HepG2 (cell line): ENCODE data around the gene MRPL2. TPM values are rescaled to one million over a fixed set of nuclear protein-coding genes. Genes with fewer than 3 reads are reported as not detected.

Experiments used
- ATAC-seq: fragments of 200-7000 bp; cut with Tn5 transposase; 3 replicates; pipeline ENCODE4 v1.9.1; 2020; ENCODE audit warnings: mild to moderate bottlenecking, moderate library complexity
- BruUV-seq: library from RNA; stranded (reverse); fragments of 400-500 nt; replicated peaks from 2 replicates; lab custom pipeline; 2021; lab: Mats Ljungman, UMichigan
- CTCF ChIA-PET: fragments of 300-600 bp; formaldehyde crosslinking; extraction: SDS; loops from one replicate; lab custom pipeline; 2021; ENCODE audit warnings: low total read pairs, inconsistent platforms, low intra/inter-chr PET ratio; lab: Yijun Ruan, JAX
- POLR2A ChIA-PET: fragments of 350-600 bp; sonication (Branson Sonifier 250); formaldehyde crosslinking; loops from one replicate; lab custom pipeline; 2020; ENCODE audit warnings: antibody characterized with exemption, inconsistent platforms; lab: Yijun Ruan, JAX
- DNase-seq: peaks from one replicate; pipeline ENCODE4 v3.0.0-alpha.2; 2015; ENCODE audit warnings: low spot score
- FAIRE-seq: peaks from 3 replicates; lab custom pipeline; 2011; peaks lifted over from hg19 to GRCh38; lab: Jason Lieb, UNC
- H2AFZ ChIP-seq: one replicate; pipeline ENCODE4 v1.6.1; 2011; ENCODE audit warnings: low read length, inconsistent platforms
- H3K27ac ChIP-seq: fragments of 300-600 bp; 3 replicates; pipeline ENCODE4 v1.8.0; 2011; ENCODE audit warnings: mixed run types, mild to moderate bottlenecking, mixed read lengths, low read length, inconsistent platforms; ENCODE audit not compliant: insufficient read depth; ENCODE audit errors: extremely low read length
- H3K27me3 ChIP-seq, 2 experiments: fragments of 200-600 bp in 1 of 2; 2 replicates in 1 of 2; 3 replicates in 1 of 2; pipeline versions ENCODE4 v1.6.0 to v1.8.0; 2011; ENCODE audit warnings: low read length in 2 of 2, mild to moderate bottlenecking in 2 of 2, moderate library complexity in 2 of 2, inconsistent platforms in 1 of 2; ENCODE audit not compliant: insufficient read depth in 2 of 2, control insufficient read depth in 1 of 2
- H3K36me3 ChIP-seq, 2 experiments: fragments of 200-600 bp in 1 of 2; replicated peaks in 1 of 2; 2 replicates in 1 of 2; 3 replicates in 1 of 2; pipeline versions ENCODE4 v1.5.1 to v1.8.0; 2011; ENCODE audit warnings: low read length in 2 of 2, inconsistent platforms in 1 of 2; ENCODE audit not compliant: insufficient read depth in 2 of 2, control insufficient read depth in 1 of 2
- H3K4me1 ChIP-seq: 2 replicates; pipeline ENCODE4 v1.5.1; 2012; ENCODE audit warnings: low read length, inconsistent platforms; ENCODE audit not compliant: insufficient read depth
- H3K4me2 ChIP-seq: 2 replicates; pipeline ENCODE4 v1.6.0; 2011; ENCODE audit warnings: low read depth, low read length, inconsistent platforms
- H3K4me3 ChIP-seq, 3 experiments: fragments of 200-600 bp in 1 of 3; sonication (generic), shearing (Covaris generic) in 1 of 3; replicated peaks in 1 of 3; 2 replicates each; pipeline ENCODE4 v1.5.1; 2011 to 2016; ENCODE audit warnings: low read length in 3 of 3, inconsistent platforms in 2 of 3, low read depth in 2 of 3, mild to moderate bottlenecking in 2 of 3, control low read depth in 1 of 3, mixed read lengths in 1 of 3; ENCODE audit not compliant: insufficient read depth in 1 of 3
- H3K79me2 ChIP-seq: one replicate; pipeline ENCODE4 v1.6.1; 2011; ENCODE audit warnings: low read length, inconsistent platforms; ENCODE audit not compliant: insufficient read depth
- H3K9ac ChIP-seq: 2 replicates; pipeline ENCODE4 v1.6.0; 2011; ENCODE audit warnings: mild to moderate bottlenecking, low read depth, low read length, inconsistent platforms; ENCODE audit not compliant: insufficient read depth
- H3K9me3 ChIP-seq: 2 replicates; pipeline ENCODE4 v1.5.1; 2012; ENCODE audit warnings: mild to moderate bottlenecking, low read length
- H4K20me1 ChIP-seq: 2 replicates; pipeline ENCODE4 v1.6.0; 2011; ENCODE audit warnings: inconsistent platforms, mild to moderate bottlenecking, low read length, moderate library complexity; ENCODE audit not compliant: insufficient read depth
- GABPA ChIP-seq, 2 experiments: IDR thresholded peaks; 2 replicates each; pipeline ENCODE4 v1.6.1; 2011 to 2016; ENCODE audit warnings: low read depth in 2 of 2, low read length in 1 of 2, missing biosample characterization in 1 of 2, missing genetic modification characterization in 1 of 2
- GATAD2A ChIP-seq: IDR thresholded peaks from 2 replicates; pipeline ENCODE4 v1.6.1; 2016
- GTF3A ChIP-seq: sonication (generic); formaldehyde crosslinking; conservative IDR thresholded peaks from 2 replicates; pipeline ENCODE4 v1.4.0; 2020; ENCODE audit warnings: mild to moderate bottlenecking, missing genetic modification reagents
- HOXA3 ChIP-seq: sonication (generic); formaldehyde crosslinking; IDR thresholded peaks from 2 replicates; pipeline ENCODE4 v1.5.0; 2020; ENCODE audit warnings: missing genetic modification reagents
- MEIS2 ChIP-seq: sonication (generic); formaldehyde crosslinking; IDR thresholded peaks from 2 replicates; pipeline ENCODE4 v1.9.0; 2021; ENCODE audit warnings: mild to moderate bottlenecking, missing genetic modification reagents
- RARA ChIP-seq: IDR thresholded peaks from 2 replicates; pipeline ENCODE4 v1.6.1; 2016; ENCODE audit warnings: missing genetic modification reagents, missing compliant biosample characterization
- RBFOX2 ChIP-seq: fragments of 200-400 bp; formaldehyde crosslinking; IDR thresholded peaks from 2 replicates; pipeline ENCODE4 v1.6.1; 2017; ENCODE audit warnings: low read depth, mild to moderate bottlenecking, low read length
- RXRB ChIP-seq: IDR thresholded peaks from 2 replicates; pipeline ENCODE4 v1.6.1; 2016; ENCODE audit warnings: borderline replicate concordance, missing genetic modification reagents, missing compliant biosample characterization
- YEATS2 ChIP-seq: sonication (generic); formaldehyde crosslinking; IDR thresholded peaks from 2 replicates; pipeline ENCODE4 v1.4.0; 2020; ENCODE audit warnings: missing genetic modification reagents, borderline replicate concordance
- ZBTB3 ChIP-seq: sonication (generic); formaldehyde crosslinking; IDR thresholded peaks from 2 replicates; pipeline ENCODE4 v1.4.0; 2020; ENCODE audit warnings: low read depth, mild to moderate bottlenecking, moderate library complexity, missing genetic modification reagents, borderline replicate concordance
- ZNF44 ChIP-seq: sonication (generic); formaldehyde crosslinking; IDR thresholded peaks from 2 replicates; pipeline ENCODE4 v1.5.1; 2020; ENCODE audit warnings: mild to moderate bottlenecking, missing genetic modification reagents
- ZNF547 ChIP-seq: sonication (generic); formaldehyde crosslinking; IDR thresholded peaks from 2 replicates; pipeline ENCODE4 v1.5.1; 2020; ENCODE audit warnings: mild to moderate bottlenecking, missing genetic modification reagents
- ZNF713 ChIP-seq: sonication (generic); formaldehyde crosslinking; IDR thresholded peaks from 2 replicates; pipeline ENCODE4 v1.4.0; 2020; ENCODE audit warnings: mild to moderate bottlenecking, missing genetic modification reagents
- ZNF800 ChIP-seq: sonication (generic); formaldehyde crosslinking; IDR thresholded peaks from 2 replicates; pipeline ENCODE4 v1.4.0; 2020; ENCODE audit warnings: missing genetic modification reagents
- WGBS: methylation state at CpG from one replicate; pipeline ENCODE4 v1.1.6; 2017; ENCODE audit warnings: low lambda C conversion rate; 5-methylcytosine and 5-hydroxymethylcytosine counted together
- in situ Hi-C: cut with HindIII; loops from 2 replicates; pipeline ENCODE4 v1.10.0; 2017; ENCODE audit warnings: low pct_unique_long_range_greater_than_20kb; ENCODE audit not compliant: extremely low pct_ligation_motif_present
- intact Hi-C: fragments of 100-400 bp; cut with micrococcal nuclease; formaldehyde crosslinking; loops from one replicate; pipeline ENCODE4 v1.10.0; 2022; ENCODE audit not compliant: unreplicated experiment
- polyA plus RNA-seq, 8 experiments: library from polyadenylated mRNA; depleted of rRNA in 3 of 8; stranded (reverse) in 7 of 8; unstranded in 1 of 8; fragments of >200 nt; fragmentation: Illumina TruSeq in 4 of 8; extraction: Trizol in 4 of 8; gene quantifications; 2 replicates each; pipeline versions ENCODE4 v1.2.1 to v1.2.3, GENCODE V29; 2011 to 2016; ENCODE audit warnings: low read depth in 4 of 8, missing spikeins in 1 of 8, mixed read lengths in 1 of 8; ENCODE audit not compliant: insufficient read depth in 1 of 8
- total RNA-seq, 5 experiments: library from RNA; depleted of rRNA; stranded (reverse); fragments of >200 nt; fragmentation: Illumina TruSeq; extraction: Trizol; gene quantifications; 2 replicates each; pipeline ENCODE4 v1.2.3, GENCODE V29; 2016; ENCODE audit warnings: low read depth in 1 of 5
- TF ChIP-seq, protein P1 (sequence below): sonication (generic); formaldehyde crosslinking; conservative IDR thresholded peaks from 2 replicates; pipeline ENCODE4 v1.4.0; 2020; ENCODE audit warnings: missing genetic modification reagents
- TF ChIP-seq, protein P2 (sequence below): sonication (generic); formaldehyde crosslinking; IDR thresholded peaks from 2 replicates; pipeline ENCODE4 v1.5.1; 2020; ENCODE audit warnings: mild to moderate bottlenecking, moderate library complexity, missing genetic modification reagents
- TF ChIP-seq, protein P3 (sequence below): conservative IDR thresholded peaks from 2 replicates; pipeline ENCODE4 v1.6.1; 2018; ENCODE audit warnings: missing genetic modification reagents

Gene MRPL2
- total and polyA plus RNA-seq, 2 of the 13 experiments (the other 11 are each of a cell fraction or from before 2014, with no cell fraction given): 56.8 to 65.6 TPM

- no TSS peak for BruUV-seq
- H3K36me3 ChIP-seq: peaks cover 23 to 58% of the 10 kb centered on the region in 2 experiments
- intact Hi-C loops: loop anchor here (1.0 to 5.0 kb wide), 4 partner anchors 30 to 52 kb away; partner anchors contain the start of genes CUL7, GNMT and PPP2R5D
- CTCF ChIA-PET: no interaction called here
- H3K27me3 ChIP-seq: no peaks in the 10 kb centered on the region; a peak in 1 of 5 replicates
- FAIRE-seq (peak; percentile 100), ATAC-seq (peak; percentile 94), DNase-seq (peak; percentile 100)
- peak within 1 kb of the TSS; percentile 88 to 93 (median 91) for H3K4me3 ChIP-seq
- H3K9ac ChIP-seq: peak within 1 kb of the TSS; percentile 82
- H3K9me3 ChIP-seq: no peaks in the 10 kb centered on the region
- no peaks in the 10 kb centered on the region for H4K20me1 ChIP-seq
- peaks cover 34% of the 10 kb centered on the region for H3K79me2 ChIP-seq
- peak within 1 kb of the TSS; percentile 44 for H3K27ac ChIP-seq
- H3K4me1 ChIP-seq: peaks cover 38% of the 10 kb centered on the region
- in situ Hi-C loops: no loop called here
- under 1% methylated on average over 47 of the region's 51 CpGs for WGBS
- POLR2A ChIA-PET: interaction anchor here (0.6 to 5.3 kb wide), 33 partner anchors 10 to 503 kb away, joined by 3 to 76 read pairs (median 6); partner anchors contain the start of genes CNPY3, CUL7, CUL9 and GNMT
- no peak within 1 kb of the TSS for H2AFZ ChIP-seq
- peak within 1 kb of the TSS; percentile 98 for H3K4me2 ChIP-seq
- 0 out of 2 replicates have a peak, but pooled peaks have one; percentile 15 for TF ChIP-seq ZNF547 (CRISPR knock-in tag)
- no peak for TF ChIP-seq ZNF44
- peak; percentile 55; the same call in 1 of the 2 replicates for TF ChIP-seq RXRB (CRISPR knock-in tag)
- peak; percentile 27; the same call in 1 of the 2 replicates for TF ChIP-seq RARA (CRISPR knock-in tag)
- TF ChIP-seq, protein P1, sequence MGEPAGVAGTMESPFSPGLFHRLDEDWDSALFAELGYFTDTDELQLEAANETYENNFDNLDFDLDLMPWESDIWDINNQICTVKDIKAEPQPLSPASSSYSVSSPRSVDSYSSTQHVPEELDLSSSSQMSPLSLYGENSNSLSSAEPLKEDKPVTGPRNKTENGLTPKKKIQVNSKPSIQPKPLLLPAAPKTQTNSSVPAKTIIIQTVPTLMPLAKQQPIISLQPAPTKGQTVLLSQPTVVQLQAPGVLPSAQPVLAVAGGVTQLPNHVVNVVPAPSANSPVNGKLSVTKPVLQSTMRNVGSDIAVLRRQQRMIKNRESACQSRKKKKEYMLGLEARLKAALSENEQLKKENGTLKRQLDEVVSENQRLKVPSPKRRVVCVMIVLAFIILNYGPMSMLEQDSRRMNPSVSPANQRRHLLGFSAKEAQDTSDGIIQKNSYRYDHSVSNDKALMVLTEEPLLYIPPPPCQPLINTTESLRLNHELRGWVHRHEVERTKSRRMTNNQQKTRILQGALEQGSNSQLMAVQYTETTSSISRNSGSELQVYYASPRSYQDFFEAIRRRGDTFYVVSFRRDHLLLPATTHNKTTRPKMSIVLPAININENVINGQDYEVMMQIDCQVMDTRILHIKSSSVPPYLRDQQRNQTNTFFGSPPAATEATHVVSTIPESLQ (CRISPR knock-in tag): 0 out of 2 replicates have a peak, but pooled peaks have one; percentile 45
- TF ChIP-seq ZNF713 (CRISPR knock-in tag): no peak
- TF ChIP-seq MEIS2 (CRISPR knock-in tag): no peak
- peak; percentile 62 for TF ChIP-seq GABPA (IDR thresholded peaks at IDR 0.05; ENCODE audit: low read depth, low read length)
- TF ChIP-seq GABPA (CRISPR knock-in tag; IDR thresholded peaks at IDR 0.05; ENCODE audit: low read depth): peak; percentile 94
- TF ChIP-seq GATAD2A (CRISPR knock-in tag): 0 out of 2 replicates have a peak, but pooled peaks have one; percentile 41
- TF ChIP-seq HOXA3 (CRISPR knock-in tag): peak; percentile 86
- TF ChIP-seq YEATS2 (CRISPR knock-in tag): peak; percentile 85
- TF ChIP-seq GTF3A (CRISPR knock-in tag): no peak
- TF ChIP-seq, protein P2, sequence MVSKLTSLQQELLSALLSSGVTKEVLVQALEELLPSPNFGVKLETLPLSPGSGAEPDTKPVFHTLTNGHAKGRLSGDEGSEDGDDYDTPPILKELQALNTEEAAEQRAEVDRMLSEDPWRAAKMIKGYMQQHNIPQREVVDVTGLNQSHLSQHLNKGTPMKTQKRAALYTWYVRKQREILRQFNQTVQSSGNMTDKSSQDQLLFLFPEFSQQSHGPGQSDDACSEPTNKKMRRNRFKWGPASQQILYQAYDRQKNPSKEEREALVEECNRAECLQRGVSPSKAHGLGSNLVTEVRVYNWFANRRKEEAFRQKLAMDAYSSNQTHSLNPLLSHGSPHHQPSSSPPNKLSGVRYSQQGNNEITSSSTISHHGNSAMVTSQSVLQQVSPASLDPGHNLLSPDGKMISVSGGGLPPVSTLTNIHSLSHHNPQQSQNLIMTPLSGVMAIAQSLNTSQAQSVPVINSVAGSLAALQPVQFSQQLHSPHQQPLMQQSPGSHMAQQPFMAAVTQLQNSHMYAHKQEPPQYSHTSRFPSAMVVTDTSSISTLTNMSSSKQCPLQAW (CRISPR knock-in tag): peak; percentile 96
- TF ChIP-seq RBFOX2: peak; percentile 84
- TF ChIP-seq, protein P3, sequence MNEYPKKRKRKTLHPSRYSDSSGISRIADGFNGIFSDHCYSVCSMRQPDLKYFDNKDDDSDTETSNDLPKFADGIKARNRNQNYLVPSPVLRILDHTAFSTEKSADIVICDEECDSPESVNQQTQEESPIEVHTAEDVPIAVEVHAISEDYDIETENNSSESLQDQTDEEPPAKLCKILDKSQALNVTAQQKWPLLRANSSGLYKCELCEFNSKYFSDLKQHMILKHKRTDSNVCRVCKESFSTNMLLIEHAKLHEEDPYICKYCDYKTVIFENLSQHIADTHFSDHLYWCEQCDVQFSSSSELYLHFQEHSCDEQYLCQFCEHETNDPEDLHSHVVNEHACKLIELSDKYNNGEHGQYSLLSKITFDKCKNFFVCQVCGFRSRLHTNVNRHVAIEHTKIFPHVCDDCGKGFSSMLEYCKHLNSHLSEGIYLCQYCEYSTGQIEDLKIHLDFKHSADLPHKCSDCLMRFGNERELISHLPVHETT (CRISPR knock-in tag): peak; percentile 65
- no peak for TF ChIP-seq ZNF800 (CRISPR knock-in tag)
- 0 out of 2 replicates have a peak, but pooled peaks have one; percentile 53 for TF ChIP-seq ZBTB3 (CRISPR knock-in tag)
Observed at GRCh38 chr6:43013843-43014433, 45.3 kb downstream of the MRPL2 start, which contains the start of the genes KLHDC3 and MEA1. KLHDC3 (plus strand) TSS chr6:43014249; CDS start chr6:43017193, 2,944 bp downstream. MEA1 (minus strand) TSS chr6:43013946; CDS start chr6:43013813, 133 bp downstream.
